Measurements from ENCODE around the gene PALS1. TPM values are rescaled to one million over a fixed set of nuclear protein-coding genes. Genes with fewer than 3 reads are reported as not detected.

PALS1 gene
- total and polyA plus RNA-seq, 2 donors (not counting 3 experiments of a cell fraction or from before 2014, with no cell fraction given): 5.2 to 22.0 TPM

- no peak overlapping the region for H2AFZ ChIP-seq (ENCODE audit: low read depth, low read length)
- FAIRE-seq: no peak
- POLR2A ChIA-PET: no interaction called here
These were observed 16.7 kb downstream of the PALS1 start for GRCh38 chr14:67257906-67258305.

GRCh38 chr14:67260965-67261364 lies 19.7 kb downstream of the PALS1 start:
- TF ChIP-seq POLR2AphosphoS5 (IDR thresholded peaks at IDR 0.05; ENCODE audit: insufficient read depth, low read depth, low read length): no peak
- TF ChIP-seq EZH2 (IDR thresholded peaks at IDR 0.05; ENCODE audit: borderline replicate concordance, low read depth, low read length, severe bottlenecking): no peak
- TF ChIP-seq POLR2A (IDR thresholded peaks at IDR 0.05; ENCODE audit: low read depth, low read length): no peak
- TF ChIP-seq GATA2 (IDR thresholded peaks at IDR 0.05; ENCODE audit: insufficient read depth, insufficient read length, low read depth, low read length): no peak
- no peak for TF ChIP-seq FOS (IDR thresholded peaks at IDR 0.05; ENCODE audit: borderline replicate concordance, insufficient read depth, low read length)
- TF ChIP-seq MYC (IDR thresholded peaks at IDR 0.05; ENCODE audit: low read depth, low read length): no peak
- TF ChIP-seq, protein P1, sequence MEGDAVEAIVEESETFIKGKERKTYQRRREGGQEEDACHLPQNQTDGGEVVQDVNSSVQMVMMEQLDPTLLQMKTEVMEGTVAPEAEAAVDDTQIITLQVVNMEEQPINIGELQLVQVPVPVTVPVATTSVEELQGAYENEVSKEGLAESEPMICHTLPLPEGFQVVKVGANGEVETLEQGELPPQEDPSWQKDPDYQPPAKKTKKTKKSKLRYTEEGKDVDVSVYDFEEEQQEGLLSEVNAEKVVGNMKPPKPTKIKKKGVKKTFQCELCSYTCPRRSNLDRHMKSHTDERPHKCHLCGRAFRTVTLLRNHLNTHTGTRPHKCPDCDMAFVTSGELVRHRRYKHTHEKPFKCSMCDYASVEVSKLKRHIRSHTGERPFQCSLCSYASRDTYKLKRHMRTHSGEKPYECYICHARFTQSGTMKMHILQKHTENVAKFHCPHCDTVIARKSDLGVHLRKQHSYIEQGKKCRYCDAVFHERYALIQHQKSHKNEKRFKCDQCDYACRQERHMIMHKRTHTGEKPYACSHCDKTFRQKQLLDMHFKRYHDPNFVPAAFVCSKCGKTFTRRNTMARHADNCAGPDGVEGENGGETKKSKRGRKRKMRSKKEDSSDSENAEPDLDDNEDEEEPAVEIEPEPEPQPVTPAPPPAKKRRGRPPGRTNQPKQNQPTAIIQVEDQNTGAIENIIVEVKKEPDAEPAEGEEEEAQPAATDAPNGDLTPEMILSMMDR (IDR thresholded peaks at IDR 0.05; ENCODE audit: extremely low read depth in 1 of 2, insufficient read depth in 1 of 2, low read depth in 1 of 2, low read length in 2 of 2): no peak
- TF ChIP-seq, protein P2, sequence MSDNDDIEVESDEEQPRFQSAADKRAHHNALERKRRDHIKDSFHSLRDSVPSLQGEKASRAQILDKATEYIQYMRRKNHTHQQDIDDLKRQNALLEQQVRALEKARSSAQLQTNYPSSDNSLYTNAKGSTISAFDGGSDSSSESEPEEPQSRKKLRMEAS (IDR thresholded peaks at IDR 0.05; ENCODE audit: insufficient read depth, insufficient read length): no peak
- TF ChIP-seq JUN (IDR thresholded peaks at IDR 0.05; ENCODE audit: borderline replicate concordance, insufficient read depth, insufficient read length, low read depth): no peak
- Histone ChIP-seq H3K4me1 (ENCODE audit: control insufficient read depth, extremely low read depth, insufficient read depth, low read length) (peaks cover 7% of the 10 kb centered on the region), H3K79me2 (ENCODE audit: control insufficient read depth, insufficient read depth, low read length) (peaks cover 46% of the 10 kb centered on the region), H3K27me3 (ENCODE audit: control insufficient read depth in 2 of 2, insufficient read depth in 2 of 2, low read length in 2 of 2) (no peaks in the 10 kb centered on the region), H3K4me2 (ENCODE audit: insufficient read depth, low read length) (no peak overlapping the region), H3K36me3 (ENCODE audit: control insufficient read depth in 2 of 2, extremely low read depth in 1 of 2, insufficient read depth in 2 of 2, low read length in 2 of 2) (no peaks in the 10 kb centered on the region), H3K4me3 (replicated peaks in 1 of 3; ENCODE audit: insufficient read depth in 1 of 3, low read depth in 1 of 3, low read length in 3 of 3) (no peak overlapping the region), H3K9ac (replicated peaks; ENCODE audit: extremely low read depth, insufficient read depth, low read length) (no peak overlapping the region), H3K9me1 (replicated peaks; ENCODE audit: control insufficient read depth, extremely low read depth, insufficient read depth, low read length) (no peaks in the 10 kb centered on the region), H3K9me3 (replicated peaks; ENCODE audit: control insufficient read depth, insufficient read depth, low read length) (no peaks in the 10 kb centered on the region), H2AFZ (ENCODE audit: low read depth, low read length) (no peak overlapping the region), H4K20me1 (replicated peaks; ENCODE audit: control insufficient read depth, extremely low read depth, insufficient read depth, low read length) (no peaks in the 10 kb centered on the region), H3K27ac (ENCODE audit: insufficient read depth, low read depth, low read length) (no peak overlapping the region)
- no peak for FAIRE-seq
- intact Hi-C loops (cut with micrococcal nuclease) (no loop called here), dilution Hi-C loops (cut with MboI; ENCODE audit: extremely low pct_ligation_motif_present, low sequenced_read_pairs) (no loop called here)
- no TSS peak for BruUV-seq (replicated peaks)
- ChIA-PET CTCF (interaction anchor here (1.2 to 1.5 kb wide), 3 partner anchors 16 to 24 kb away, joined by 3 to 7 read pairs (median 3); no protein-coding TSS in a partner anchor), POLR2A (no interaction called here)
- no peak for DNase-seq (ENCODE audit: low read depth, low spot score)

More at GRCh38 chr14:67257906-67258305, 16.7 kb downstream of the PALS1 start:
- Histone ChIP-seq H3K4me3 (replicated peaks in 1 of 3; ENCODE audit: insufficient read depth in 1 of 3, low read depth in 1 of 3, low read length in 3 of 3) (no peak overlapping the region), H3K27me3 (ENCODE audit: control insufficient read depth in 2 of 2, insufficient read depth in 2 of 2, low read length in 2 of 2) (no peaks in the 10 kb centered on the region), H3K9ac (replicated peaks; ENCODE audit: extremely low read depth, insufficient read depth, low read length) (no peak overlapping the region), H4K20me1 (replicated peaks; ENCODE audit: control insufficient read depth, extremely low read depth, insufficient read depth, low read length) (peaks cover 2% of the 10 kb centered on the region), H3K9me3 (replicated peaks; ENCODE audit: control insufficient read depth, insufficient read depth, low read length) (no peaks in the 10 kb centered on the region), H3K79me2 (ENCODE audit: control insufficient read depth, insufficient read depth, low read length) (peaks cover 44% of the 10 kb centered on the region), H3K36me3 (ENCODE audit: control insufficient read depth in 2 of 2, extremely low read depth in 1 of 2, insufficient read depth in 2 of 2, low read length in 2 of 2) (no peaks in the 10 kb centered on the region), H3K27ac (ENCODE audit: insufficient read depth, low read depth, low read length) (no peak overlapping the region), H3K9me1 (replicated peaks; ENCODE audit: control insufficient read depth, extremely low read depth, insufficient read depth, low read length) (no peaks in the 10 kb centered on the region), H3K4me2 (ENCODE audit: insufficient read depth, low read length) (no peak overlapping the region), H3K4me1 (ENCODE audit: control insufficient read depth, extremely low read depth, insufficient read depth, low read length) (peaks cover 2% of the 10 kb centered on the region)
- intact Hi-C loops (cut with micrococcal nuclease): no loop called here
- CTCF ChIA-PET: interaction anchor here (1.9 kb wide), 1 partner anchor 28 kb away, joined by 7 read pairs; no protein-coding TSS in a partner anchor
- no TSS peak for BruUV-seq (replicated peaks)
- dilution Hi-C loops (cut with MboI; ENCODE audit: extremely low pct_ligation_motif_present, low sequenced_read_pairs): no loop called here
- TF ChIP-seq JUN (IDR thresholded peaks at IDR 0.05; ENCODE audit: borderline replicate concordance, insufficient read depth, insufficient read length, low read depth): no peak
- TF ChIP-seq POLR2AphosphoS5 (IDR thresholded peaks at IDR 0.05; ENCODE audit: insufficient read depth, low read depth, low read length): no peak
- no peak for TF ChIP-seq POLR2A (IDR thresholded peaks at IDR 0.05; ENCODE audit: low read depth, low read length)
- no peak for TF ChIP-seq MYC (IDR thresholded peaks at IDR 0.05; ENCODE audit: low read depth, low read length)
- DNase-seq (ENCODE audit: low read depth, low spot score): no peak
